Measurements from ENCODE around the gene CDK8.

- TF ChIP-seq CTCF (IDR thresholded peaks at IDR 0.05) = no peak
- TF ChIP-seq POLR2A (IDR thresholded peaks at IDR 0.05) = no peak
Measured at GRCh38 chr13:26221399-26221720, 32.6 kb upstream of the CDK8 start.
